GM18867 (cell line): ENCODE data around the gene SCARF1.

ENCODE experiments used
- ATAC-seq: cut with Tn5 transposase; IDR thresholded peaks from one replicate; pipeline ENCODE4 v1.9.1; 2021; ENCODE audit warnings: mild to moderate bottlenecking, moderate library complexity; ENCODE audit not compliant: unreplicated experiment

Gene SCARF1

GRCh38 chr17:1601571-1601970, 44.0 kb downstream of the SCARF1 start:
- no peak for ATAC-seq

GRCh38 chr17:1598399-1599095, 47.0 kb downstream of the SCARF1 start:
- ATAC-seq = no peak

DNA sequence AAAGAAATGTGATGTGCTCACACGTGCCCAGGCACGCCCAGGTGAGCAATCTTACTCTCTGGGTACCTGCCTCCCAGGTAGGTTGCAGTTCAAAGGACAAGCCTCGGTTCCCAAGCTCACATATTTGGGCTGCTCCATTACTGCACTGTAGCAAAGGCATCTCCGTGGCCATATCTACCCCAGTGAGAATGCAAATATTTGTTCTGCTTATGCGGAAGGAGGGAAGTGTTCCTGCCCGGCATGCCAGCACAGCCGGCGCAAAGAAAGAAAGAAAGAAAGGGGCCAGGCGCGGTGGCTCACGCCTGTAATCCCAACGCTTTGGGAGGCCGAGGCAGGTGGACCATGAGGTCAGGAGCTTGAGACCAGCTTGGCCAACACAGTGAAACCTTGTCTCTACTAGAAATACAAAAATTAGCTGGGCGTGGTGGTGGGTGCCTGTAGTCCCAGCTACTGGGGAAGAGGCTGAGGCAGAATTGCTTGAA, 47.6 kb downstream of the SCARF1 start:
- ATAC-seq = no peak

DNA sequence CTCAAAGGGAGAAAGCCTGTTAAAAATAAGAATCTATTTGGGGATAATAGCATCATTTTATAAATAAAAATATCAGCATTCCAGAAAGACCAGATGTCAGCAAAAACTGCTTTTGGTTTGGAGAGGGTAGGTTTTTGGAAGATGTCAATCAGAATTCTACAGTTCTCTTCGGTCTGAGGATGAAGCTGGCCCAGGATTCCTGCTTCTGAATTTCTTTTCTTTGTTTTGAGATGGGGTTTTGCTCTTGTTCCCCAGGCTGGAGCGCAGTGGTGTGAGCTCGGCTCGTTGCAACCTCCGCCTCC, 52.0 kb downstream of the SCARF1 start:
- no peak for ATAC-seq

- ATAC-seq = peak; percentile 67
Measured at GRCh38 chr17:1592751-1593629, 52.5 kb downstream of the SCARF1 start.

DNA sequence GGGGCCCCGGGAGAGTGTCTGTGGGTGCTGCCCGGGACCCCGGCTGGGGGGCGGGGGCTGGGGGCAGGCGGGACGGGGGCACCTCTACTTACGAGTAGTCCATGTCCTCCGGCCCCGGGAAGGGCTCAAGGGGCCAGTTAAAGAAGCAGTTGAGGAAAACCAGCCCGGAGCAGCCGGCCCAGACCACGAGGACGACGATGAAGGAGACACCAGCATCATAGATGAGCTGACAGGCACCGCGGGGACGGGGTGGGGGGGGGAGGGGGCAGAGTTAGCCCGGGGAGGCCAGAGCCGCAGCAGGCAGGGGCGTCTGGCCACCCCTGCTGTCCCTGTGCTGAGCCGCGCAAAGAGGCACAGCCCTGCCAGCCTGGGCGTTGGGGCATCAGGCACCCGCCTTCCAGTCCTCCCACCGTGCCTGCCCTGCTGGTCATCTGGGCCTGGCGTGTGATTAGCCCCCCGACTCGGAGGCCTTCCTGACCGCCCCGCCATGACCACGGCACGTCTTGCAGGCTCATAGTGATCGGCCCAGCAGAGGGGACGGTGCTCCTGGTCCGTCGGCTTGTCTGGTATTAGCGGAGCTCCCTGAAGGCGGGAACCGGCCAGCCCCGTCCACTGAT, 54.0 kb downstream of the SCARF1 start:
- ATAC-seq = no peak

GRCh38 chr17:1590747-1591473, 54.6 kb downstream of the SCARF1 start:
- no peak for ATAC-seq

DNA sequence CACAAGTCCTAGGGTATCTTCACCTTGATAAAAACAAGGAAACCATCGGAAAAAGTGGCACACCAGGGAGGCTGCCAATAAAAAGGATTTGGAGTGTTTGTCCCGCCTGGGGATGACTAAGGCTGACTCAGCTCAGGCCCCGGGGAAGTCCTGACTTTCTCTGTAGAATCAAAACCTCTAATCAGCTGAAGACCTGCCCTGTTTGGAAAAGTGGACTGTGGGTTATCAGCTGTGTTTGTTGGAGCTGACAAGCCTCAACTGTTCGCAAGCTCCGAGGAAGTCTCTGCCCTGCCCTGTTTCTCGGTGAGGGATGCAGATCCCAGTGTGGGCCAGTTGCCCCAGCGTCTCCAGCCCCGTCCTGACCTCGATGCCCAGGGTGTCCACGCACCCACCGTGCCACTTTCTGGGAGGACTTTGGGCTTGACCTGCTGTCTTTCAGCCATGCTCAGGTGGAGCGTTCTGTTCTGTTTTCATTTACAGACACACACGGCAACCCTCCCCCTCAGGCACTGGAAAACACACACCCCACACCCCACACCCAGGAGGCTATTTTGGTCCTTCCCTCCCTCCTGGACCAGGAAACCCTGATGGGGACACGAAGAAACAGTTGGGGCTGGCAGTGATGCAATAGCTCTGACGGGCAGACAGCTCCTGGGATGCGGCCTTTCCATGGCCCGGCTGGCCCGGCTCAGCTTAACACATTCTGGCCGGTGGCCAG, 55.3 kb downstream of the SCARF1 start:
- no peak for ATAC-seq

GRCh38 chr17:1588821-1589585, 56.5 kb downstream of the SCARF1 start:
- ATAC-seq = no peak

- ATAC-seq = no peak
Measured at GRCh38 chr17:1584167-1584566, 61.4 kb downstream of the SCARF1 start.
